PC-9 (cell line): ENCODE data around the gene UBE2D3. TPM values are rescaled to one million over a fixed set of nuclear protein-coding genes. Genes with fewer than 3 reads are reported as not detected.
"Not testable (repeated sequence)": the region's sequence is repeated elsewhere in the genome, so short reads cannot be mapped to it uniquely, and the experiment has no call there.

Experiments used
- BruUV-seq: library from RNA; stranded (reverse); fragments of 400-500 nt; replicated peaks from 2 replicates; lab custom pipeline; 2021; lab: Mats Ljungman, UMichigan
- CTCF ChIA-PET: fragments of 300-600 bp; sonication (Branson Sonifier 250); formaldehyde crosslinking; loops from one replicate; lab custom pipeline; 2022; ENCODE audit warnings: antibody characterized with exemption; lab: Charles Lee
- POLR2A ChIA-PET: fragments of 300-600 bp; sonication (Branson Sonifier 250); formaldehyde crosslinking; loops from one replicate; lab custom pipeline; 2022; ENCODE audit warnings: antibody characterized with exemption; ENCODE audit not compliant: unreplicated experiment; lab: Charles Lee
- DNase-seq, 2 experiments: peaks; one replicate each; pipeline versions ENCODE4 v3.0.0 to v3.0.0-alpha.2; 2015 to 2022; ENCODE audit warnings: mixed read lengths in 1 of 2
- H2AFZ ChIP-seq: fragments of 200-600 bp; sonication (generic); 2 replicates; pipeline ENCODE4 v1.8.1; 2017; ENCODE audit warnings: antibody characterized with exemption
- H3F3A ChIP-seq: fragments of 200-600 bp; sonication (generic); 2 replicates; pipeline ENCODE4 v1.8.1; 2017; ENCODE audit warnings: antibody characterized with exemption, mild to moderate bottlenecking, low read depth; ENCODE audit not compliant: insufficient read depth
- H3K27ac ChIP-seq: fragments of 200-600 bp; sonication (generic); 2 replicates; pipeline ENCODE4 v1.6.1; 2016; ENCODE audit warnings: mixed run types
- H3K27me3 ChIP-seq: fragments of 200-600 bp; sonication (generic); 2 replicates; pipeline ENCODE4 v1.6.1; 2016; ENCODE audit warnings: low read depth, mixed run types; ENCODE audit not compliant: insufficient read depth
- H3K36me3 ChIP-seq: fragments of 200-600 bp; sonication (generic); 2 replicates; pipeline ENCODE4 v1.6.1; 2016; ENCODE audit warnings: low read depth, mixed run types
- H3K4me1 ChIP-seq: fragments of 200-600 bp; sonication (generic); replicated peaks from 2 replicates; pipeline ENCODE4 v1.6.1; 2016; ENCODE audit warnings: mixed run types; ENCODE audit not compliant: insufficient read depth
- H3K4me2 ChIP-seq: fragments of 200-600 bp; sonication (generic); 2 replicates; pipeline ENCODE4 v1.6.1; 2017; ENCODE audit warnings: mixed run types
- H3K4me3 ChIP-seq: fragments of 200-600 bp; sonication (generic); 2 replicates; pipeline ENCODE4 v1.6.1; 2016; ENCODE audit warnings: mixed run types
- H3K79me2 ChIP-seq: fragments of 200-600 bp; sonication (generic); 2 replicates; pipeline ENCODE4 v1.6.1; 2017; ENCODE audit warnings: low read depth, mixed run types
- H3K9me2 ChIP-seq: fragments of 200-600 bp; sonication (generic); 2 replicates; pipeline ENCODE4 v1.8.1; 2017; ENCODE audit warnings: mild to moderate bottlenecking; ENCODE audit not compliant: insufficient read depth
- H3K9me3 ChIP-seq: fragments of 200-600 bp; sonication (generic); 2 replicates; pipeline ENCODE4 v1.8.1; 2016; ENCODE audit warnings: low read depth; ENCODE audit not compliant: insufficient read depth
- H4K20me1 ChIP-seq: fragments of 200-600 bp; sonication (generic); 2 replicates; pipeline ENCODE4 v1.8.1; 2017; ENCODE audit not compliant: insufficient read depth
- CTCF ChIP-seq: fragments of 200-600 bp; sonication (generic); conservative IDR thresholded peaks from 2 replicates; pipeline ENCODE4 v1.6.1; 2017; ENCODE audit warnings: mixed run types, antibody characterized with exemption, mild to moderate bottlenecking, moderate library complexity
- EZH2 ChIP-seq: fragments of 200-600 bp; sonication (generic); IDR thresholded peaks from 2 replicates; pipeline ENCODE4 v1.8.0; 2017; ENCODE audit warnings: antibody characterized with exemption, low read depth
- intact Hi-C: fragments of 100-400 bp; cut with micrococcal nuclease; formaldehyde crosslinking; loops from one replicate; pipeline ENCODE4 v1.10.0; 2022; ENCODE audit not compliant: unreplicated experiment
- total RNA-seq: library from RNA; stranded (reverse); gene quantifications from 2 replicates; pipeline ENCODE4 v1.2.3, GENCODE V29; 2021

The UBE2D3 gene
- total RNA-seq, 1 experiment from 2014 or later: 183 TPM

- ChIA-PET CTCF (interaction anchor here (0.6 kb wide), 1 partner anchor 20 kb away, joined by 3 read pairs; no protein-coding TSS in a partner anchor), POLR2A (no interaction called here)
These were observed 3.9 kb downstream of the UBE2D3 start for GRCh38 chr4:102823464-102823863.

GRCh38 chr4:102819588-102820365, 7.6 kb downstream of the UBE2D3 start:
- Histone ChIP-seq H3K79me2 (peaks cover 100% of the 10 kb centered on the region), H3K27me3 (no peaks in the 10 kb centered on the region), H4K20me1 (peaks cover 95% of the 10 kb centered on the region), H3K36me3 (peaks cover 68% of the 10 kb centered on the region), H3K4me3 (no peak overlapping the region; the same call in 1 of the 2 replicates), H3K27ac (no peak overlapping the region), H3F3A (peaks cover 4% of the 10 kb centered on the region; the same call in 1 of the 2 replicates), H3K9me2 (no peaks in the 10 kb centered on the region), H2AFZ (no peak overlapping the region), H3K4me2 (no peak overlapping the region), H3K9me3 (no peaks in the 10 kb centered on the region), H3K4me1 (peaks cover 23% of the 10 kb centered on the region)
- DNase-seq: no peak
- ChIA-PET POLR2A (no interaction called here), CTCF (no interaction called here)
- intact Hi-C loops: no loop called here
- BruUV-seq: no TSS peak
- no peak for TF ChIP-seq EZH2
- no peak for TF ChIP-seq CTCF

More at GRCh38 chr4:102823464-102823863, 3.9 kb downstream of the UBE2D3 start:
- no TSS peak for BruUV-seq
- Histone ChIP-seq H3K27ac (no peak overlapping the region), H3K36me3 (peaks cover 52% of the 10 kb centered on the region), H3F3A (peaks cover 27% of the 10 kb centered on the region), H3K4me3 (peak overlapping the region; percentile 95), H3K9me3 (no peaks in the 10 kb centered on the region), H3K27me3 (no peaks in the 10 kb centered on the region), H4K20me1 (peaks cover 68% of the 10 kb centered on the region), H3K4me2 (peak overlapping the region; percentile 94), H3K4me1 (peaks cover 23% of the 10 kb centered on the region), H3K79me2 (peaks cover 83% of the 10 kb centered on the region), H3K9me2 (no peaks in the 10 kb centered on the region), H2AFZ (no peak overlapping the region)
- intact Hi-C loops: no loop called here
- DNase-seq: no peak
- TF ChIP-seq CTCF (no peak), EZH2 (no peak)

GRCh38 chr4:102819100-102819499, 8.3 kb downstream of the UBE2D3 start:
- H2AFZ ChIP-seq, POLR2A ChIA-PET, H3K9me3 ChIP-seq, BruUV-seq, H3K9me2 ChIP-seq, intact Hi-C loops, H3K27me3 ChIP-seq, H3K27ac ChIP-seq, CTCF ChIA-PET, H3K4me2 ChIP-seq, H3F3A ChIP-seq, DNase-seq, H3K4me3 ChIP-seq: not testable (repeated sequence)
- Histone ChIP-seq H3K36me3 (peaks cover 62% of the 10 kb centered on the region), H3K79me2 (peaks cover 100% of the 10 kb centered on the region), H4K20me1 (peaks cover 93% of the 10 kb centered on the region), H3K4me1 (peaks cover 18% of the 10 kb centered on the region)
